AG09309 (cell line): ENCODE data around the gene PLTP.

Experiments used
- DNase-seq: peaks from one replicate; pipeline ENCODE4 v3.0.0-alpha.2; 2010; ENCODE audit warnings: low read depth
- H3K4me3 ChIP-seq: 2 replicates; pipeline ENCODE4 v1.5.1; 2011; ENCODE audit warnings: mild to moderate bottlenecking, low read depth, low read length, moderate library complexity; ENCODE audit not compliant: control insufficient read depth
- TF ChIP-seq, protein P1 (sequence below): IDR thresholded peaks from 2 replicates; pipeline ENCODE4 v1.5.1; 2011; ENCODE audit warnings: mild to moderate bottlenecking, low read depth, low read length, inconsistent platforms; ENCODE audit not compliant: insufficient read depth, control insufficient read depth; ENCODE audit errors: missing control alignments

PLTP gene

DNA sequence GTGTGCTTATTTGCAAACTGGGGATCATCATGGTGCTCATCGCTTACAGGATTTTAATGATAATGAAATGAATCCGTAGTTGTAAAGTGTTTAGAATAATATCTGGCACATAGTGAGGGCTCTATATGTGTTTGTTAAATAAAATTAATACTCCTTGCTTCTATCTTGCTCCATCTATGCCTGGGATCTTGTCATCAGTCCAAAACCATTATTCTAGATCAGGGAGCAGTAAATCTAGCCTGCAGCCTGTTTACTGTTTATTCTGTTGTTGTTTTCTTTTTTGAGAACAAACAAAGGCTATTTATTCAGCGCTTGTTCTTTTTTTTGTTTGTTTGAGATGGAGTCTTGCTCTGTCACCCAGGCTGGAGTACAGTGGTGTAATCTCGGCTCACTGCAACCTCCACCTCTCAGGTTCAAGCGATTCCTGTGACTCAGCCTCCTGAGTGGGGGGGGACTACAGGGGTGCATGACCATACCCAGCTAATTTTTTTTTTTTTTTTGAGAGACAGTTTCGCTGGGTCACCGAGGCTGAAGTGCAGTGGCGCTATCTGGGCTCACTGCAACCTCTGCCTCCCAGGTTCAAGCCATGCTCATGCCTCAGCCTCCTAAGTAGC, 62.9 kb downstream of the PLTP start:
- H3K4me3 ChIP-seq: no peak overlapping the region
- TF ChIP-seq, protein P1, sequence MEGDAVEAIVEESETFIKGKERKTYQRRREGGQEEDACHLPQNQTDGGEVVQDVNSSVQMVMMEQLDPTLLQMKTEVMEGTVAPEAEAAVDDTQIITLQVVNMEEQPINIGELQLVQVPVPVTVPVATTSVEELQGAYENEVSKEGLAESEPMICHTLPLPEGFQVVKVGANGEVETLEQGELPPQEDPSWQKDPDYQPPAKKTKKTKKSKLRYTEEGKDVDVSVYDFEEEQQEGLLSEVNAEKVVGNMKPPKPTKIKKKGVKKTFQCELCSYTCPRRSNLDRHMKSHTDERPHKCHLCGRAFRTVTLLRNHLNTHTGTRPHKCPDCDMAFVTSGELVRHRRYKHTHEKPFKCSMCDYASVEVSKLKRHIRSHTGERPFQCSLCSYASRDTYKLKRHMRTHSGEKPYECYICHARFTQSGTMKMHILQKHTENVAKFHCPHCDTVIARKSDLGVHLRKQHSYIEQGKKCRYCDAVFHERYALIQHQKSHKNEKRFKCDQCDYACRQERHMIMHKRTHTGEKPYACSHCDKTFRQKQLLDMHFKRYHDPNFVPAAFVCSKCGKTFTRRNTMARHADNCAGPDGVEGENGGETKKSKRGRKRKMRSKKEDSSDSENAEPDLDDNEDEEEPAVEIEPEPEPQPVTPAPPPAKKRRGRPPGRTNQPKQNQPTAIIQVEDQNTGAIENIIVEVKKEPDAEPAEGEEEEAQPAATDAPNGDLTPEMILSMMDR: no peak
- no peak for DNase-seq
